HG03064 (cell line): ENCODE measurements around the gene C1orf141.
"Not testable (repeated sequence)": the region's sequence is repeated elsewhere in the genome, so short reads cannot be mapped to it uniquely, and the experiment has no call there.

Experiments used
- ATAC-seq: cut with Tn5 transposase; IDR thresholded peaks from one replicate; pipeline ENCODE4 v1.9.1; 2021; ENCODE audit warnings: low read depth; ENCODE audit not compliant: unreplicated experiment

Gene C1orf141

GRCh38 chr1:67143966-67144365 is 9.2 kb upstream of the C1orf141 start:
- no peak for ATAC-seq

DNA sequence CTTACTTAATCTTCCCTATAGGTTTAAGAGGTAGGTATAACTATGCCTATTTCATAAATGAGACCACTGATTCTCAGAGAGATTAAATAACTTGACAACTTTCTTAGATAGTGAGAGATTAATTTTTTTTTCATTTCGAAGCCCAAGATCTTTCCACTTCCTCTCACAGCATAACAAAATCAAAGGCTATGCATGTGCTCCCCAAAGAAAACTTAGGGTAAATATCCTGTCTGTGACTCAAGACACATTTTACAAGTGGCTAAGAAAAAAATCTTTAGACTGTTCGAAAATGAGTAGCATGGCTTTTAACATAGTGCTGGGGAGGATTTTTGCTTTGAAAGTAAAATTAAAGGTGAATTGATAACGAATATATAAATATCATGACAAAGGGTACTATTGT is 8.2 kb upstream of the C1orf141 start:
- no peak for ATAC-seq

DNA sequence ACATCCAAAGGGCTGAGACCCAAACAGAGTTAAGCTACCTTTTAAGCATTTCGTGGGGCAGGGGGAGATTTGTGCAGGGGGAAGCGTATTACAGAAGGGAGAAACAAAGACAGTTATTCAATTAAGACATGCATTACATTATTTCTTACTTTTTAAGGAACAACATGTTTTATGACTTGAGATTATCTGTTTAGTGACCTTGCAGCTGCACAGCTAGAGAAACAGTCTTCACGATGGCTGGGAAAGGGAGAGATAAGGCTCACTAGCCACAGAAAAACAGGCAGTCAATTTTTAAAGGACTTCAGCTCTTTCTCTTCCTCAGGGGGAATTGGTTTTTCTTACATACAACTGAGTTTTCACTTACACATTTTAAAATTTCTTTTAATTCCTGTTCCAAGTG is 7.1 kb upstream of the C1orf141 start:
- not testable (repeated sequence) for ATAC-seq

DNA sequence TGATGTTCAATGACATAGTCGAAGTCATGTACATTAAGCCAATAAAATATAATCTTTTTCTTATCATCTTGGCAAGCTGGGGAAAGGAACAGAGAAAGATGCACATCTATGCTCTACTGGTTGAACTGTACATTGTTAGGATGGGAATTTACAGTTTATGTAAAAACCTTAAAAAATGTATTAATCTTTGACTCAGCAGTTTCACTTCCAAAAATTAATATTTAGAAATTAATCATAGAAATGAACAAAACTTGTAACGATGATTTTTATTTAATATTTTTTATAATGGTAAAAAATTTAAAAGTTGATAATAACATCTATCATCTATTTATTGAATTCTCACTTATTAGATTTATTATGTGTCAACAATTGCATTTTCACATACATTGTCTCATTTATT is 5.7 kb upstream of the C1orf141 start:
- no peak for ATAC-seq

- no peak for ATAC-seq
Observed at GRCh38 chr1:67138813-67139499, 4.2 kb upstream of the C1orf141 start.

DNA sequence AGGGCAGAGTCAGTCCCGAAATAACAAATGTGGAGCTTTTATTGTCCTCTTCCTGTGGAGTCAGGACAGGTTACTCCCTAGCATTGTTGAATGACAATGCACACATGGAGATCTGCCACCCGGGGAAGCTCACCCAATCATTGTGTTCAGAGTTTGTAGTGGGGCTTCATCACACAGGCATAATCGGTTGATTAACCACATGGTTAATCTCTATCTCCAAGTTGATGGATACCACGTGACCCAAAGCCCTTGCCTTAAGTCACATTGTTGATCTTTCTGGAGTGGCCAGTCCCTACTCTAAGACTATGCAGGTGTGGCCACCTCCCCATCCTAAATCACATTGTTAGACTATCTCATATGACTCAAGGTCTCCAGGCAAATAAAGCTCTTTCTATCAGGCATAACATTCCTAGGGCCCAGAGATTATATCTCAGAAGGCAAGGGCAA is 2.6 kb upstream of the C1orf141 start:
- ATAC-seq: no peak

- ATAC-seq: no peak
Observed at GRCh38 chr1:67135354-67135753, 584 bp upstream of the C1orf141 start.

- ATAC-seq: no peak
Observed at GRCh38 chr1:67133177-67133576, 1.6 kb downstream of the C1orf141 start.

- no peak for ATAC-seq
Observed at GRCh38 chr1:67130673-67131072, 4.1 kb downstream of the C1orf141 start.

DNA sequence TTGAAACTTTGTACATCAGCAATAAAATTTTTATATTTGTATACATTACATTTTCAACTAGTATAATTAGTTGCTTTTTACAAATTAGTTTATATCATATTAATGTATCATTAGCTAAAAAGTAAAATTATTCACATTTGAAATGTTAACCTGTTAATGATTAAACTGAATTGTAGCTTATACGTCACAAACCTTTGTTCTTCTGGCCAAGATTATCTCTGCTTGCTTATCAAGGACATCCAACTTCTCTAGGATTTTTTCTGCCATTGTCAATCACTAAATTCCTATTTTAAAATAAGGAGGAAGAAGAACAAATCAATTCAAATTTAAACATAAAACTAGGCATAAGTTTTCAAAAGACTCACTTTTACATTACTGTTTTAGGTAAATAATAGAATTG is 7.8 kb downstream of the C1orf141 start:
- ATAC-seq: no peak

- ATAC-seq: no peak
Observed at GRCh38 chr1:67126111-67126746, 8.5 kb downstream of the C1orf141 start.

DNA sequence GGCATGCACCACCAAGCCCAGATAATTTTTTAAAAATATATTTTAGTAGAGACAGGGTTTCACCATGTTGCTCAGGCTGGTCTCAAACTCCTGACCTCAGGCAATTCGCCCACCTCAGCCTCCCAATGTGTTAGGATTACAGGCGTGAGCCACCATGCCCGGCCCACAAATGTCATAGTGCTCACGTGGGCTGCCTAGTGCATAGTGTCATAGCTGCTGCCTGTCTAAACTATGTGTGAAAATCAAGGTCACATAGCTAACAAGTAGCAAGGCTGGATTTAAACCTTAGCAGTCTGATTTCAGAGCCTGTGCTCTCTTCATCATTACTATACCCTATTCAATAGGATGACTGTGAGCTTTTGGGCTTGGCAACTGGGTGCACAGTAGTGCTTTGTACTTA is 10.3 kb downstream of the C1orf141 start:
- no peak for ATAC-seq

DNA sequence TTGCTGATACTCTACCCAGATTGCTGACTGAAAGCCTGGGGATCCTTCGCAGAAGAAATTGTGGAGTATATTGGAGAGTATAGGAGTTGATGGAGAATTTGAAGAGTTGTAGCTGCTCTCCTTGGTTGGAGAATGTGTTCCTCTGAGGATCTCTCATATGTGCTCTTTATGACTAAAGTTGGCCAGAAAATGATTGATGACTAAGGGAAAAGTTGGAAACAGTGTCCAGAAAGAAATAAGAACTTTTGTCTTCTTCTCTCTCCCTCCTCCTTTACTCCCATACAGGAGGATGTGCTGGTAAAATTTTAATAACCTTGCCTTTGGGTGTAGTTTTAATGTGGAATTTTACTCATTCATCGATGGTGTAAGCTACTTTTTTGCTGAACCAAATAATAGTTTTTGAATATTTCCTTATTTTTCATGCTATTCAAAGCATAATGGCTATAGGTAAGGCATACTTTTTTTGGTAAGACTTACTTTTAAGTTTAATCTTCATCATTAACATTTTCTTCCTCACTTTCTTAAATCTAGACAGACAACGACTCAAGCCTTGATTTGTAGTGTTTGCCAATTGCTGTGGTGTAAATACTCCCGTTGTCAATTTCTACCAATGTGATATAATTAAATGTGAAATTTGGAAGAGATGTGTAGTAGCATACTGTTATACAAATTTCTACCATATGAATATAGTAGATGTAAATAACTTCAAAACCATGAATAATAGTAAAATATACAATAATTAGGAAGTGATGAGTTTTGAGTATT is 13.7 kb downstream of the C1orf141 start:
- ATAC-seq: no peak

GRCh38 chr1:67118646-67119045 is 16.1 kb downstream of the C1orf141 start:
- no peak for ATAC-seq

- ATAC-seq: no peak
Observed at GRCh38 chr1:67118191-67118590, 16.6 kb downstream of the C1orf141 start.

DNA sequence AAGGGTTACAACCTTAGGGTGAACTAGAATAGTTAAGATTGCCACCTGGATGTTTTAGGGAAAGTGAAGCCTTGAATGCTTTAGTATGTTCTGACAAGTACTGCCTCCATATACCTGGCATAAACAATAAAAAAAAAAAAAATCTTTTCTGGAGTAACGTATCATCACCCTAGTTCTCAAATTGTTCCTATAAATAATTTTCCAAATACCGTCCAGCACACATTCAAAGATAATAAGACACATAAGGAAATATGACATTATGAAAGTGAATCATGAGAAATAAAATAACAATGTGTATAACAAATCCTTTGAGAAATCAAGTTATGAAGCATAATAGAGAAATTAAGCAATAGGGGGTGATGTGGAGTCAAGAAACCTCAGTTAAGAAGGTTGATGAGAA is 20.6 kb downstream of the C1orf141 start:
- ATAC-seq: no peak

DNA sequence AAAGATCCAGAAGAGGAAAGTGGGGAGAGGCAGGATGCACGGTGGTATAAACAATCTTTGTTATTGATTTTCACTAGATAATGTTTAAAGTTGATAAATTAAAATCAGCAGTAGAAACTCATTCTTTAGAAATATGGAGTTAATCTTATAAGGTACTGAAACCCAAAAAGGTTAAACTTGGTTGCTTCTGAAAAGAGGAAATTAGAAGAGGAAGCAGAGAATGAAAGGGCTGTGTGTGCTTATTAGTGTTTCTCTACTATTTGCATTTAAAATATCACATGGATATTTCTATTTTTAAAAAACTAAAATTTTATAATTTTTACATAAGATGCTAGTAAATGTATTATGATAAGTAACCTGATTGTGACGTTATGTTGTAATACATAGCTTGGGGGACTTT is 24.4 kb downstream of the C1orf141 start:
- no peak for ATAC-seq

GRCh38 chr1:67105508-67105907 is 29.3 kb downstream of the C1orf141 start:
- ATAC-seq: no peak

- ATAC-seq: no peak
Observed at GRCh38 chr1:67103548-67103947, 31.2 kb downstream of the C1orf141 start.

GRCh38 chr1:67100833-67101232 is 33.9 kb downstream of the C1orf141 start:
- ATAC-seq: no peak

- ATAC-seq: no peak
Observed at GRCh38 chr1:67097305-67097704, 37.5 kb downstream of the C1orf141 start.

- ATAC-seq: no peak
Observed at GRCh38 chr1:67094191-67094590, 40.6 kb downstream of the C1orf141 start.
